Ovary (tissue), 3 donors: ENCODE data around the gene TOP3B.

Experiments used
- CTCF ChIP-seq, 3 donors: fragments of 450-650 bp in 2 of 3; fragments of 200-600 bp in 1 of 3; IDR thresholded peaks; one replicate each; pipeline versions ENCODE4 v1.5.1 to v1.8.0; 2016 to 2022; ENCODE audit warnings: antibody characterized with exemption in 3 of 3, mild to moderate bottlenecking in 1 of 3
- EP300 ChIP-seq: sonication (generic); formaldehyde crosslinking; IDR thresholded peaks from one replicate; pipeline ENCODE4 v1.6.1; 2017; ENCODE audit warnings: antibody characterized with exemption
- donor health status: DM: no; HTN: no; CAD: no.

DNA sequence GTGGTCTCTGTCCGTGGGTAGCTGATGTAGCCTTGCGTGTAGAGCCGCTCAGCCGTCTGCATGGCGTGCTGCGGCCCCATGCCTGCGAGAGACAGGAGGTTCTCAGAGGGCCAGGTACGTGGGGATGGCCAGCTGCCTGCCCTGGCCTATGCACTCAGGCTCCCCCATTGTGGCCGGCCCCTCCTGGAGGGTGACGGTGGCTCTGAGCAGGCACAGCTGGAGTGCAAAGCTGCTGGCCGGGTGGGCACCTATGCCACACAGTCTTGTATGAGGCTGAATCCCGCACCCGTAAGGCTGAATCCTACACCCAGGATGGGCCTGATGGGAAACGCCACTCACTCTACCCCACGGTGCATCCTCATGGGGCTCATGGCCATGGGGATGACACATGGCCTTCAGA is 18.4 kb downstream of the TOP3B start:
- TF ChIP-seq CTCF (IDR thresholded peaks at IDR 0.05) (no peak), EP300 (no peak)
